ENCODE results near the gene WDR81.

- TF ChIP-seq POLR2A (IDR thresholded peaks at IDR 0.05) (no peak), CTCF (IDR thresholded peaks at IDR 0.05) (no peak)
Observed at GRCh38 chr17:1782171-1782567, 57.7 kb downstream of the WDR81 start.

Measured in Peyer's patch (tissue), 4 donors.